HL-60 (cell line): ENCODE measurements around the gene CT45A9.
"Not testable (repeated sequence)": the region's sequence is repeated elsewhere in the genome, so short reads cannot be mapped to it uniquely, and the experiment has no call there.

ENCODE experiments used
- DNase-seq, 2 experiments: peaks; one replicate each; pipeline ENCODE4 v3.0.0-alpha.2; 2010 to 2020; ENCODE audit warnings: low read depth in 1 of 2, low spot score in 1 of 2
- H3K27ac ChIP-seq: fragments of 250-450 bp; sonication (Bioruptor Pico); replicated peaks from 2 replicates; pipeline ENCODE4 v1.5.1; 2020; ENCODE audit warnings: mild to moderate bottlenecking, moderate library complexity
- H3K27me3 ChIP-seq: fragments of 250-450 bp; sonication (Bioruptor Pico); 2 replicates; pipeline ENCODE4 v1.5.1; 2021; ENCODE audit warnings: mild to moderate bottlenecking, moderate library complexity; ENCODE audit not compliant: insufficient read depth, poor library complexity, severe bottlenecking
- H3K4me3 ChIP-seq: replicated peaks from 2 replicates; pipeline ENCODE4 v1.5.1; 2011; ENCODE audit warnings: mild to moderate bottlenecking, control low read depth, low read length; ENCODE audit not compliant: insufficient read depth
- GABPA ChIP-seq: IDR thresholded peaks from 2 replicates; pipeline ENCODE4 v1.6.1; 2012; ENCODE audit warnings: low read depth
- POLR2AphosphoS5 ChIP-seq: IDR thresholded peaks from 2 replicates; pipeline ENCODE4 v1.6.1; 2012; ENCODE audit warnings: low read depth
- SPI1 ChIP-seq: IDR thresholded peaks from 2 replicates; pipeline ENCODE4 v1.6.1; 2012; ENCODE audit warnings: low read depth, mild to moderate bottlenecking, borderline replicate concordance
- TF ChIP-seq, protein P1 (sequence below): IDR thresholded peaks from 2 replicates; pipeline ENCODE4 v1.6.1; 2012; ENCODE audit warnings: low read depth; ENCODE audit not compliant: insufficient replicate concordance
- TF ChIP-seq, protein P2 (sequence below): IDR thresholded peaks from one replicate; pipeline ENCODE4 v1.5.1; 2011; ENCODE audit warnings: low read length, control low read depth, inconsistent platforms; ENCODE audit not compliant: insufficient read depth

CT45A9 gene

GRCh38 chrX:135892781-135893180 is 21.2 kb upstream of the CT45A9 start:
- Histone ChIP-seq H3K27me3 (no peaks in the 10 kb centered on the region), H3K4me3 (no peak overlapping the region), H3K27ac (no peak overlapping the region)
- no peak for TF ChIP-seq GABPA
- no peak for TF ChIP-seq POLR2AphosphoS5
- TF ChIP-seq, protein P1, sequence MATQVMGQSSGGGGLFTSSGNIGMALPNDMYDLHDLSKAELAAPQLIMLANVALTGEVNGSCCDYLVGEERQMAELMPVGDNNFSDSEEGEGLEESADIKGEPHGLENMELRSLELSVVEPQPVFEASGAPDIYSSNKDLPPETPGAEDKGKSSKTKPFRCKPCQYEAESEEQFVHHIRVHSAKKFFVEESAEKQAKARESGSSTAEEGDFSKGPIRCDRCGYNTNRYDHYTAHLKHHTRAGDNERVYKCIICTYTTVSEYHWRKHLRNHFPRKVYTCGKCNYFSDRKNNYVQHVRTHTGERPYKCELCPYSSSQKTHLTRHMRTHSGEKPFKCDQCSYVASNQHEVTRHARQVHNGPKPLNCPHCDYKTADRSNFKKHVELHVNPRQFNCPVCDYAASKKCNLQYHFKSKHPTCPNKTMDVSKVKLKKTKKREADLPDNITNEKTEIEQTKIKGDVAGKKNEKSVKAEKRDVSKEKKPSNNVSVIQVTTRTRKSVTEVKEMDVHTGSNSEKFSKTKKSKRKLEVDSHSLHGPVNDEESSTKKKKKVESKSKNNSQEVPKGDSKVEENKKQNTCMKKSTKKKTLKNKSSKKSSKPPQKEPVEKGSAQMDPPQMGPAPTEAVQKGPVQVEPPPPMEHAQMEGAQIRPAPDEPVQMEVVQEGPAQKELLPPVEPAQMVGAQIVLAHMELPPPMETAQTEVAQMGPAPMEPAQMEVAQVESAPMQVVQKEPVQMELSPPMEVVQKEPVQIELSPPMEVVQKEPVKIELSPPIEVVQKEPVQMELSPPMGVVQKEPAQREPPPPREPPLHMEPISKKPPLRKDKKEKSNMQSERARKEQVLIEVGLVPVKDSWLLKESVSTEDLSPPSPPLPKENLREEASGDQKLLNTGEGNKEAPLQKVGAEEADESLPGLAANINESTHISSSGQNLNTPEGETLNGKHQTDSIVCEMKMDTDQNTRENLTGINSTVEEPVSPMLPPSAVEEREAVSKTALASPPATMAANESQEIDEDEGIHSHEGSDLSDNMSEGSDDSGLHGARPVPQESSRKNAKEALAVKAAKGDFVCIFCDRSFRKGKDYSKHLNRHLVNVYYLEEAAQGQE: no peak
- no peak for TF ChIP-seq SPI1
- TF ChIP-seq, protein P2, sequence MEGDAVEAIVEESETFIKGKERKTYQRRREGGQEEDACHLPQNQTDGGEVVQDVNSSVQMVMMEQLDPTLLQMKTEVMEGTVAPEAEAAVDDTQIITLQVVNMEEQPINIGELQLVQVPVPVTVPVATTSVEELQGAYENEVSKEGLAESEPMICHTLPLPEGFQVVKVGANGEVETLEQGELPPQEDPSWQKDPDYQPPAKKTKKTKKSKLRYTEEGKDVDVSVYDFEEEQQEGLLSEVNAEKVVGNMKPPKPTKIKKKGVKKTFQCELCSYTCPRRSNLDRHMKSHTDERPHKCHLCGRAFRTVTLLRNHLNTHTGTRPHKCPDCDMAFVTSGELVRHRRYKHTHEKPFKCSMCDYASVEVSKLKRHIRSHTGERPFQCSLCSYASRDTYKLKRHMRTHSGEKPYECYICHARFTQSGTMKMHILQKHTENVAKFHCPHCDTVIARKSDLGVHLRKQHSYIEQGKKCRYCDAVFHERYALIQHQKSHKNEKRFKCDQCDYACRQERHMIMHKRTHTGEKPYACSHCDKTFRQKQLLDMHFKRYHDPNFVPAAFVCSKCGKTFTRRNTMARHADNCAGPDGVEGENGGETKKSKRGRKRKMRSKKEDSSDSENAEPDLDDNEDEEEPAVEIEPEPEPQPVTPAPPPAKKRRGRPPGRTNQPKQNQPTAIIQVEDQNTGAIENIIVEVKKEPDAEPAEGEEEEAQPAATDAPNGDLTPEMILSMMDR: no peak
- no peak for DNase-seq

- Histone ChIP-seq H3K27ac (no peak overlapping the region), H3K27me3 (no peaks in the 10 kb centered on the region), H3K4me3 (no peak overlapping the region)
- DNase-seq: no peak
- no peak for TF ChIP-seq SPI1
- TF ChIP-seq, protein P2: no peak
These were observed 18.5 kb upstream of the CT45A9 start for GRCh38 chrX:135890087-135890585.

DNA sequence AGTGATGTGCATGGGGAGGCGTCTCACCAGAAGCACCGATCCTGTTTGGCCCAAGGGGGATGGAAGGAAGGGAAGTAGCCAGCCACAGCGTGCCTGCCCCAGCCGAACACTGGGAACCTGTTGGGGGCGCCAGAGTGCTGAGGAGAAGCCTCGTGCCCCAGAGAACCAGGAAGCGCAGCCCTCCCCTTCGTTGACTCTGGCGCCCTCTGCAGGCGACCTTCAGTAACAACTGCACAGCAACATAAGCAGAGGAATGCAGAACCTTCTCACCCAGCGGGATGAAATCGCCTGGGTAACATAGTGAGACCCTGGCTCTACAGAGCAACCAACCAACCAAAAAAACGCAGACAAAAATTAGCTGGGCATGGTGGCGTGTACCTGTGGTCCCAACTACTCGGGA is 17.4 kb upstream of the CT45A9 start:
- H3K4me3 ChIP-seq: not testable (repeated sequence)

DNA sequence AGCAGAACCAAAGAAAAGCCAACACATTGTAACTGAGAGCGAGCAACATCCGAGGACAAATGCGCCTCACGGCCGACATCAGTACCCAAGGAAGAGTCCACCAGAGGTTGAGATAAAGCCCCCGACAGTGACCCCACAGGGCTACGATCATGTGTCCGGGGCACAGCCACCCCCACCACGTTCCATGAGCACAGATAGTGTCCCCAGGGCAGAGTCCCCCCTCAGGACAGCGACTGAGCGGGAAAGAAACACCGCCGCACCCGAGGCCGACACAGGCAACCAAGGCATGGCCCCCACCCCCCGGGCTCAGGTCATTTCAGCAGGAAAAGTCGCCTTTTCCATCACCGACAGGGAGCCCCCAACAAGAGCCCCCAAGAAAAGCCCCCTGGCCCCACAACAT is 16.6 kb upstream of the CT45A9 start:
- not testable (repeated sequence) for H3K27ac ChIP-seq, H3K27me3 ChIP-seq, H3K4me3 ChIP-seq, DNase-seq

More for the DNA sequence above, 17.4 kb upstream of the CT45A9 start:
- DNase-seq: peak in 1 of 2 experiments; percentile 15
- H3K27ac ChIP-seq, H3K27me3 ChIP-seq: not testable (repeated sequence)

GRCh38 chrX:135882741-135883140 is 11.1 kb upstream of the CT45A9 start:
- H3K4me3 ChIP-seq, H3K27me3 ChIP-seq, H3K27ac ChIP-seq, DNase-seq: not testable (repeated sequence)

DNA sequence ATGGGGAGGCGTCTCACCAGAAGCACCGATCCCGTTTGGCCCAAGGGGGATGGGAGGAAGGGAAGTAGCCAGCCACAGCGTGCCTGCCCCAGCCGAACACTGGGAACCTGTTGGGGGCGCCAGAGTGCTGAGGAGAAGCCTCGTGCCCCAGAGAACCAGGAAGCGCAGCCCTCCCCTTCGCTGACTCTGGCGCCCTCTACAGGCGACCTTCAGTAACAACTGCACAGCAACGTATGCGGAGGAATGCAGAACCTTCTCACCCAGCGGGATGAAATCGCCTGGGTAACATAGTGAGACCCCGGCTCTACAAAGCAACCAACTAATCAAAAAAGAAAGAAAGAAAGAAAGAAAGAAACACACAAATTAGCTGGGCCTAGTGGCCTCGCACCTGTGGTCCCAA is 17.2 kb downstream of the CT45A9 start, which contains the start of gene CT45A8:
Gene CT45A8, minus strand, starts transcription at position 101 of the 400 bp plus-strand sequence. CDS start 3,755 bp downstream, outside the sequence.
- not testable (repeated sequence) for DNase-seq, H3K4me3 ChIP-seq, H3K27ac ChIP-seq, H3K27me3 ChIP-seq

DNA sequence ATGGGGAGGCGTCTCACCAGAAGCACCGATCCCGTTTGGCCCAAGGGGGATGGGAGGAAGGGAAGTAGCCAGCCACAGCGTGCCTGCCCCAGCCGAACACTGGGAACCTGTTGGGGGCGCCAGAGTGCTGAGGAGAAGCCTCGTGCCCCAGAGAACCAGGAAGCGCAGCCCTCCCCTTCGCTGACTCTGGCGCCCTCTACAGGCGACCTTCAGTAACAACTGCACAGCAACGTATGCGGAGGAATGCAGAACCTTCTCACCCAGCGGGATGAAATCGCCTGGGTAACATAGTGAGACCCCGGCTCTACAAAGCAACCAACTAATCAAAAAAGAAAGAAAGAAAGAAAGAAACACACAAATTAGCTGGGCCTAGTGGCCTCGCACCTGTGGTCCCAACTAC is 34.4 kb downstream of the CT45A9 start, which contains the start of gene CT45A7:
Gene CT45A7, minus strand, starts transcription at position 101 of the 400 bp plus-strand sequence. CDS start 3,747 bp downstream, outside the sequence.
- H3K27me3 ChIP-seq, H3K27ac ChIP-seq, DNase-seq, H3K4me3 ChIP-seq: not testable (repeated sequence)

- H3K27ac ChIP-seq, DNase-seq, H3K4me3 ChIP-seq, H3K27me3 ChIP-seq: not testable (repeated sequence)
These were observed 51.7 kb downstream of the CT45A9 start, which contains the start of gene CT45A2 for GRCh38 chrX:135819912-135820311. Gene CT45A2 (minus strand): TSS chrX:135820012. CDS start chrX:135816265, 3,747 bp downstream.
